ENCODE measurements around the gene TMC6.

TMC6 gene

GRCh38 chr17:78151514-78152008 is 23.0 kb upstream of the TMC6 start:
- Histone ChIP-seq H3K27me3 (ENCODE audit: control insufficient read depth, insufficient read depth, low read length) (no peaks in the 10 kb centered on the region), H3K4me3 (ENCODE audit: low read length) (no peak overlapping the region), H3K9me3 (ENCODE audit: control insufficient read depth, insufficient read depth, low read length) (no peaks in the 10 kb centered on the region), H3K27ac (ENCODE audit: low read length) (no peak overlapping the region), H3K4me1 (ENCODE audit: control insufficient read depth, insufficient read depth, low read length) (no peaks in the 10 kb centered on the region), H3K36me3 (ENCODE audit: control insufficient read depth, insufficient read depth, low read length) (no peaks in the 10 kb centered on the region)
- WGBS (ENCODE audit: insufficient coverage, insufficient read length): no CpG with 5 or more reads among the region's 7 CpGs
- DNase-seq (ENCODE audit: low read depth, low spot score): no peak

- H3K36me3 ChIP-seq (ENCODE audit: control insufficient read depth, insufficient read depth, low read length): no peaks in the 10 kb centered on the region
Observed at GRCh38 chr17:78148286-78149016, 19.9 kb upstream of the TMC6 start.

GRCh38 chr17:78147315-78147998 is 18.9 kb upstream of the TMC6 start:
- Histone ChIP-seq H3K4me3 (ENCODE audit: low read length) (no peak overlapping the region), H3K4me1 (ENCODE audit: control insufficient read depth, insufficient read depth, low read length) (no peaks in the 10 kb centered on the region), H3K27ac (ENCODE audit: low read length) (no peak overlapping the region), H3K9me3 (ENCODE audit: control insufficient read depth, insufficient read depth, low read length) (no peaks in the 10 kb centered on the region), H3K27me3 (ENCODE audit: control insufficient read depth, insufficient read depth, low read length) (no peaks in the 10 kb centered on the region), H3K36me3 (ENCODE audit: control insufficient read depth, insufficient read depth, low read length) (no peaks in the 10 kb centered on the region)
- no peak for DNase-seq (ENCODE audit: low read depth, low spot score)
- WGBS (ENCODE audit: insufficient coverage, insufficient read length): no CpG with 5 or more reads among the region's 8 CpGs

More at GRCh38 chr17:78148286-78149016, 19.9 kb upstream of the TMC6 start:
- Histone ChIP-seq H3K9me3 (ENCODE audit: control insufficient read depth, insufficient read depth, low read length) (no peaks in the 10 kb centered on the region), H3K27me3 (ENCODE audit: control insufficient read depth, insufficient read depth, low read length) (no peaks in the 10 kb centered on the region), H3K4me1 (ENCODE audit: control insufficient read depth, insufficient read depth, low read length) (no peaks in the 10 kb centered on the region), H3K27ac (ENCODE audit: low read length) (no peak overlapping the region), H3K4me3 (ENCODE audit: low read length) (no peak overlapping the region)
- no CpG with 5 or more reads among the region's 14 CpGs for WGBS (ENCODE audit: insufficient coverage, insufficient read length)
- no peak for DNase-seq (ENCODE audit: low read depth, low spot score)

- Histone ChIP-seq H3K27ac (ENCODE audit: low read length) (no peak overlapping the region), H3K4me1 (ENCODE audit: control insufficient read depth, insufficient read depth, low read length) (no peaks in the 10 kb centered on the region), H3K9me3 (ENCODE audit: control insufficient read depth, insufficient read depth, low read length) (no peaks in the 10 kb centered on the region), H3K4me3 (ENCODE audit: low read length) (no peak overlapping the region), H3K27me3 (ENCODE audit: control insufficient read depth, insufficient read depth, low read length) (no peaks in the 10 kb centered on the region), H3K36me3 (ENCODE audit: control insufficient read depth, insufficient read depth, low read length) (no peaks in the 10 kb centered on the region)
- no peak for DNase-seq (ENCODE audit: low read depth, low spot score)
- no CpG with 5 or more reads among the region's 6 CpGs for WGBS (ENCODE audit: insufficient coverage, insufficient read length)
Observed at GRCh38 chr17:78146881-78147280, 18.3 kb upstream of the TMC6 start.

GRCh38 chr17:78146471-78146869 is 17.9 kb upstream of the TMC6 start:
- no peaks in the 10 kb centered on the region for H3K9me3 ChIP-seq (ENCODE audit: control insufficient read depth, insufficient read depth, low read length)
- no CpG with 5 or more reads among the region's 7 CpGs for WGBS (ENCODE audit: insufficient coverage, insufficient read length)
- no peaks in the 10 kb centered on the region for H3K4me1 ChIP-seq (ENCODE audit: control insufficient read depth, insufficient read depth, low read length)
- H3K36me3 ChIP-seq (ENCODE audit: control insufficient read depth, insufficient read depth, low read length): no peaks in the 10 kb centered on the region
- no peak overlapping the region for H3K4me3 ChIP-seq (ENCODE audit: low read length)
- no peak overlapping the region for H3K27ac ChIP-seq (ENCODE audit: low read length)
- H3K27me3 ChIP-seq (ENCODE audit: control insufficient read depth, insufficient read depth, low read length): no peaks in the 10 kb centered on the region
- DNase-seq (ENCODE audit: low read depth, low spot score): no peak

GRCh38 chr17:78144736-78145641 is 16.4 kb upstream of the TMC6 start:
- no CpG with 5 or more reads among the region's 18 CpGs for WGBS (ENCODE audit: insufficient coverage, insufficient read length)
- Histone ChIP-seq H3K9me3 (ENCODE audit: control insufficient read depth, insufficient read depth, low read length) (no peaks in the 10 kb centered on the region), H3K4me1 (ENCODE audit: control insufficient read depth, insufficient read depth, low read length) (no peaks in the 10 kb centered on the region), H3K27ac (ENCODE audit: low read length) (no peak overlapping the region), H3K4me3 (ENCODE audit: low read length) (no peak overlapping the region), H3K36me3 (ENCODE audit: control insufficient read depth, insufficient read depth, low read length) (no peaks in the 10 kb centered on the region), H3K27me3 (ENCODE audit: control insufficient read depth, insufficient read depth, low read length) (no peaks in the 10 kb centered on the region)
- no peak for DNase-seq (ENCODE audit: low read depth, low spot score)

GRCh38 chr17:78144147-78144719 is 15.7 kb upstream of the TMC6 start:
- no peaks in the 10 kb centered on the region for H3K36me3 ChIP-seq (ENCODE audit: control insufficient read depth, insufficient read depth, low read length)
- WGBS (ENCODE audit: insufficient coverage, insufficient read length): no CpG with 5 or more reads among the region's 11 CpGs
- no peaks in the 10 kb centered on the region for H3K9me3 ChIP-seq (ENCODE audit: control insufficient read depth, insufficient read depth, low read length)
- DNase-seq (ENCODE audit: low read depth, low spot score): no peak
- no peak overlapping the region for H3K27ac ChIP-seq (ENCODE audit: low read length)
- no peaks in the 10 kb centered on the region for H3K27me3 ChIP-seq (ENCODE audit: control insufficient read depth, insufficient read depth, low read length)
- H3K4me3 ChIP-seq (ENCODE audit: low read length): no peak overlapping the region
- no peaks in the 10 kb centered on the region for H3K4me1 ChIP-seq (ENCODE audit: control insufficient read depth, insufficient read depth, low read length)

GRCh38 chr17:78143214-78144146 is 14.9 kb upstream of the TMC6 start:
- no peak for DNase-seq (ENCODE audit: low read depth, low spot score)
- H3K36me3 ChIP-seq (ENCODE audit: control insufficient read depth, insufficient read depth, low read length): no peaks in the 10 kb centered on the region
- H3K4me3 ChIP-seq (ENCODE audit: low read length): no peak overlapping the region
- H3K27me3 ChIP-seq (ENCODE audit: control insufficient read depth, insufficient read depth, low read length): no peaks in the 10 kb centered on the region
- no peaks in the 10 kb centered on the region for H3K9me3 ChIP-seq (ENCODE audit: control insufficient read depth, insufficient read depth, low read length)
- WGBS (ENCODE audit: insufficient coverage, insufficient read length): no CpG with 5 or more reads among the region's 21 CpGs
- no peak overlapping the region for H3K27ac ChIP-seq (ENCODE audit: low read length)
- no peaks in the 10 kb centered on the region for H3K4me1 ChIP-seq (ENCODE audit: control insufficient read depth, insufficient read depth, low read length)

GRCh38 chr17:78142119-78142861 is 13.7 kb upstream of the TMC6 start:
- no peak for DNase-seq (ENCODE audit: low read depth, low spot score)
- no CpG with 5 or more reads among the region's 16 CpGs for WGBS (ENCODE audit: insufficient coverage, insufficient read length)
- Histone ChIP-seq H3K27ac (ENCODE audit: low read length) (no peak overlapping the region), H3K4me3 (ENCODE audit: low read length) (no peak overlapping the region), H3K4me1 (ENCODE audit: control insufficient read depth, insufficient read depth, low read length) (no peaks in the 10 kb centered on the region; the same call in 1 of the 2 replicates), H3K27me3 (ENCODE audit: control insufficient read depth, insufficient read depth, low read length) (no peaks in the 10 kb centered on the region), H3K9me3 (ENCODE audit: control insufficient read depth, insufficient read depth, low read length) (no peaks in the 10 kb centered on the region), H3K36me3 (ENCODE audit: control insufficient read depth, insufficient read depth, low read length) (no peaks in the 10 kb centered on the region)
